GM06990 (cell line): Measurements from ENCODE around the gene NEK5.

Experiments
- DNase-seq: peaks from one replicate; pipeline ENCODE4 v3.0.0-alpha.2; 2011; ENCODE audit not compliant: insufficient read length; ENCODE audit errors: extremely low read depth
- H3K27me3 ChIP-seq: replicated peaks from 2 replicates; pipeline ENCODE4 v1.6.0; 2011; ENCODE audit warnings: low read length; ENCODE audit not compliant: control insufficient read depth, insufficient read depth
- H3K36me3 ChIP-seq: 2 replicates; pipeline ENCODE4 v1.5.1; 2011; ENCODE audit warnings: low read length; ENCODE audit not compliant: control insufficient read depth, insufficient read depth
- H3K4me3 ChIP-seq: replicated peaks from 2 replicates; pipeline ENCODE4 v1.5.1; 2011; ENCODE audit warnings: low read depth, mild to moderate bottlenecking, control low read depth, low read length
- TF ChIP-seq, protein P1 (sequence below): IDR thresholded peaks from 2 replicates; pipeline ENCODE4 v1.5.1; 2011; ENCODE audit warnings: low read length, control low read depth, mild to moderate bottlenecking, inconsistent platforms; ENCODE audit not compliant: insufficient read depth, poor library complexity, severe bottlenecking

Gene NEK5

GRCh38 chr13:52003541-52003940 is 125.3 kb downstream of the NEK5 start:
- no peak for DNase-seq
- TF ChIP-seq, protein P1, sequence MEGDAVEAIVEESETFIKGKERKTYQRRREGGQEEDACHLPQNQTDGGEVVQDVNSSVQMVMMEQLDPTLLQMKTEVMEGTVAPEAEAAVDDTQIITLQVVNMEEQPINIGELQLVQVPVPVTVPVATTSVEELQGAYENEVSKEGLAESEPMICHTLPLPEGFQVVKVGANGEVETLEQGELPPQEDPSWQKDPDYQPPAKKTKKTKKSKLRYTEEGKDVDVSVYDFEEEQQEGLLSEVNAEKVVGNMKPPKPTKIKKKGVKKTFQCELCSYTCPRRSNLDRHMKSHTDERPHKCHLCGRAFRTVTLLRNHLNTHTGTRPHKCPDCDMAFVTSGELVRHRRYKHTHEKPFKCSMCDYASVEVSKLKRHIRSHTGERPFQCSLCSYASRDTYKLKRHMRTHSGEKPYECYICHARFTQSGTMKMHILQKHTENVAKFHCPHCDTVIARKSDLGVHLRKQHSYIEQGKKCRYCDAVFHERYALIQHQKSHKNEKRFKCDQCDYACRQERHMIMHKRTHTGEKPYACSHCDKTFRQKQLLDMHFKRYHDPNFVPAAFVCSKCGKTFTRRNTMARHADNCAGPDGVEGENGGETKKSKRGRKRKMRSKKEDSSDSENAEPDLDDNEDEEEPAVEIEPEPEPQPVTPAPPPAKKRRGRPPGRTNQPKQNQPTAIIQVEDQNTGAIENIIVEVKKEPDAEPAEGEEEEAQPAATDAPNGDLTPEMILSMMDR = no peak

DNA sequence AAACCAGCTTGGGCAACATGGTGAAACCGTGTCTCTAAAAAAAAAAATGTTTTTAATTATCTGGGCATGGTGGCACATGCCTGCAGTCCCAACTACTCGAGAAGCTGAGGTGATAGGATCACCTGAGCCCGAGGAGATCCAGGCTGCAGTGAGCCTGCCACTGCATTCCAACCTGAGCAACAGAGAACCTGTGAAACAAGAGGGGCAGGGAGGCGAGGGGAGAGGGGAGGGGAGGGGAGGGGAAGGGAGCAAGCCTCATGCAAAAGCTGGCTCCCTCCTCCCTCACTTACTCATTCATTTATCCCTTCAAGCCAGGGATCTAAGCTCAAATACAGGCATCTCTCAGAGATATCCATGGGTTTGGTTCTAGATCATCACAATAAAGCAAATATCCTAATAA is 126.5 kb downstream of the NEK5 start:
- Histone ChIP-seq H3K27me3 (peaks cover 2% of the 10 kb centered on the region), H3K4me3 (no peak overlapping the region), H3K36me3 (no peaks in the 10 kb centered on the region)
- TF ChIP-seq, protein P1 = no peak
- no peak for DNase-seq

More at GRCh38 chr13:52003541-52003940, 125.3 kb downstream of the NEK5 start:
- Histone ChIP-seq H3K36me3 (no peaks in the 10 kb centered on the region), H3K27me3 (no peaks in the 10 kb centered on the region; the same call in none of the 2 replicates), H3K4me3 (no peak overlapping the region)

DNA sequence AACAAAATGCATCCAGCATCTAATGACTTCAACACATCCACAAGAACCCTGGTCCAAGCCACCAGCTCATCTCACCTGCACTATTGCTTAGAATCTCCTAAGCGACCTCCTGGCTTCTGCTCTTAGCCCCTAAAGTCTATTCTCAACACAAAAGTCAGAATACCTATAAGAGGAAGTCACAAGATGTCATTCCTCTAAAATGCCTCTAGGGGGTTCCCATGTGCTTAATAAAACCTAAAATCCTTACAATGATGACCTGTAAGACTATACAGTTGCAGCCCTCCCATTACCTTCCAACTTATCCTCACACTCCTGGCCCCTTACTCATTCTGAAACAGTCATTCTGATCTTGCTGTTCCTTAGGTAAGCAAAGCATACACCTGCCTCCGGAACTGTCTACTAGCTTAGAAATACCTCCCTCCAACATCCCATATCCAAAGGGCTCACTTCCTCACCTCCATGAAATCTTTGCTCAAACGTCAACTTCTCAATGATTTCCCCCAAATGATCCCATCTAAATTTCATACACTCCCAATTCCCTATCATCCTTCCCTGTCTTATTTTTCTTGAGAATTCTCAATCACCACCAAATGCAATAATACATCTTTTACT is 127.6 kb downstream of the NEK5 start:
- Histone ChIP-seq H3K4me3 (no peak overlapping the region), H3K36me3 (no peaks in the 10 kb centered on the region), H3K27me3 (peaks cover 2% of the 10 kb centered on the region)
- DNase-seq = no peak
- TF ChIP-seq, protein P1 = peak; percentile 68

DNA sequence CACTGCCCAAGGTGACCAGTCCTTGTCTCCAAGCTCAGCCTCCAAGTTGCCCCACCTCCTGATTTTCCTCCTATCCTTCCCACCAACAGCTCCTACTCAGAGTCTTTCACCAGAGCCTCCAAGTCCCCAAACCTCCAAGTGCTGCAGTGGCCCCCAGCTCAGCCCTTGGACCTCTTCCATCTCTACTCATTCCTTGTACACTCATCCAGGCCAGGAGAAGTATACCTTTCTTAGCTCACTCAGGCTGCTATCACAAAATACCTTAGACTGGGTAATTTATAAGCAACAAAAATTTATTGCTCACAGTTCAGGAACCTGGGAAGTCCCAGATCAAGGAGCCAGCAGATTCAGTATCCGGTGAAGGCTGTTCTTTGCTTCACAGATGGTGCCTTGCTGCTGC is 129.0 kb downstream of the NEK5 start:
- Histone ChIP-seq H3K36me3 (no peaks in the 10 kb centered on the region), H3K4me3 (no peak overlapping the region), H3K27me3 (peaks cover 2% of the 10 kb centered on the region)
- no peak for DNase-seq
- TF ChIP-seq, protein P1 = no peak

- DNase-seq = no peak
- H3K4me3 ChIP-seq = no peak overlapping the region
- TF ChIP-seq, protein P1 = no peak
- peaks cover 2% of the 10 kb centered on the region for H3K27me3 ChIP-seq
- no peaks in the 10 kb centered on the region for H3K36me3 ChIP-seq
Measured at GRCh38 chr13:51999510-51999911, 129.4 kb downstream of the NEK5 start.

DNA sequence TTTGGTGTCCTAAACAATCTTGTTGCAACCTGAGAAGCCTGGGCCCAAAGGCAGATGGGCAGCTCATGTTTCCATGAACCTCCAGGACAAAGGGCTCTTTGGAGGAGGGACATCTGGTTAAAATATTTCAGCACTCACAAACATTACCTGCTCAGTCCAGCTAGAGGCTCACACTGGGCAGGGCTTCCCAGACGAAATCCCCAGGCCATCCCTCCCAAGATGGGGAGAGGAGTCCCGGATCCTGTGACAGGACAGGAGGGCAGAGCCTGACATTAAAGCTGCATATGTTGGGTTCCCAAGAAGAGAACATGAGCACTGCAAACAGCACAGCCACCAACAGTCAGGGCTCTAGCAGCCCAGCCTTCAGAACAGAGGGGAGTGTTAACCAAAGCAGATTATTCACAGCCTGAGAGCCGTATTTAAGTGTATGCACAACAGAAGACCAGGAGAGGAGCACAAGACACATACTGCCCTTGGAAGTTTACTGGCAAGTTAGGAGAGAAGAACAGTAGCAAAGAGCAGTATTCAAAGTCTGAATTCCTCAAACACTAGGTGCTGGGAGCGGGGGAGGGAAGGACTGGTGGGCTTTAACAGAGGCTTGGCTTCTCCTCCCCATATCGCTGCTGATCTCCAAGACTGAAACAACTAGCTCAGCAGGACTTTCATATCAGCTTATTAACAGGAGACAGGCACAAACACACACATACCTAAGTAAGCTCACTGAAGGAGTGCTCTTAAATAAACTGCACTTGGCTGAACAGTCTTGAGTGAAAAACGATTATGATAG is 130.0 kb downstream of the NEK5 start:
- TF ChIP-seq, protein P1 = no peak
- no peak overlapping the region for H3K4me3 ChIP-seq
- no peaks in the 10 kb centered on the region for H3K36me3 ChIP-seq
- no peak for DNase-seq
- H3K27me3 ChIP-seq = peaks cover 2% of the 10 kb centered on the region
